Measurements from ENCODE around the gene SIRT4.

The SIRT4 gene

DNA sequence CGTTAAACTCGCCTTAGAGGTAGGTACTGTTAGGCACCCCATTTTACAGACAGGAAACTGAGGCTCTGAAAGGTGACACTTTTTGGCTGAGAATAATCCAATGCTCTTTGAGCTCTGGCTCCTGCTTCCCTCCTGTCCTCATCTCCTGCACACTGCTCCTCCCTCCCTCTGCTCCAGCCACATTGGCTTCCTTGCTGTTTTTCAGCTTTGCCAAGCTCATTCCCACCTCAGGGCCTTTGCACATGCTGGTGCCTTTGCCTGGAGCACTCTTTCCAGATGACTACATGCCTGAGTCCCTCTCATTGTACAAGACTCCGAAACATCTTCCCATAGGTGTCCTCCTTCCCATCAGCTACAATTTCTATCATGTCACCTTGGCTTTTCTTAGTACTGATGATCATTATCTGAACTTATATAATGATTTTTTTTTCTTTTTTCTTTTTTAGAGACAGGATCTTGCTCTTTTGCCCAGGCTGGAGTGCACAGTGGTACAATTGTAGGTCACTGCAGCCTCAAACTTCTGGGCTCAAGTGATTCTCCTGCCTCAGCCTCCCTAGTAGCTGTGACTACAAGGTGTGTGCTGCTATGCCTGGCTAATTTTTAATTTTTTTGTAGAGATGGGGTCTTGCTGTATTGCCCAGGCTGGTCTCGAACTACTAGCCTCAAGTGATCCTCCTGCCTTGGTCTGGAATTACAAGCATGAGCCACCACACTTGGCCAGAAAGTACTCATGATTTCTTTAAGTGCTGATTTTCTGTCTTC is 51.6 kb downstream of the SIRT4 start:
- TF ChIP-seq, protein P1, sequence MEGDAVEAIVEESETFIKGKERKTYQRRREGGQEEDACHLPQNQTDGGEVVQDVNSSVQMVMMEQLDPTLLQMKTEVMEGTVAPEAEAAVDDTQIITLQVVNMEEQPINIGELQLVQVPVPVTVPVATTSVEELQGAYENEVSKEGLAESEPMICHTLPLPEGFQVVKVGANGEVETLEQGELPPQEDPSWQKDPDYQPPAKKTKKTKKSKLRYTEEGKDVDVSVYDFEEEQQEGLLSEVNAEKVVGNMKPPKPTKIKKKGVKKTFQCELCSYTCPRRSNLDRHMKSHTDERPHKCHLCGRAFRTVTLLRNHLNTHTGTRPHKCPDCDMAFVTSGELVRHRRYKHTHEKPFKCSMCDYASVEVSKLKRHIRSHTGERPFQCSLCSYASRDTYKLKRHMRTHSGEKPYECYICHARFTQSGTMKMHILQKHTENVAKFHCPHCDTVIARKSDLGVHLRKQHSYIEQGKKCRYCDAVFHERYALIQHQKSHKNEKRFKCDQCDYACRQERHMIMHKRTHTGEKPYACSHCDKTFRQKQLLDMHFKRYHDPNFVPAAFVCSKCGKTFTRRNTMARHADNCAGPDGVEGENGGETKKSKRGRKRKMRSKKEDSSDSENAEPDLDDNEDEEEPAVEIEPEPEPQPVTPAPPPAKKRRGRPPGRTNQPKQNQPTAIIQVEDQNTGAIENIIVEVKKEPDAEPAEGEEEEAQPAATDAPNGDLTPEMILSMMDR (IDR thresholded peaks at IDR 0.05; ENCODE audit: low read depth, low read length) = no peak
- TF ChIP-seq MYC (IDR thresholded peaks at IDR 0.05; ENCODE audit: low read depth, low read length) = no peak
- TF ChIP-seq POLR2A (IDR thresholded peaks at IDR 0.05; ENCODE audit: extremely low read depth, insufficient read length) = no peak
- H3K4me3 ChIP-seq (ENCODE audit: low read depth, low read length) = no peak overlapping the region
- no peak for DNase-seq (ENCODE audit: low read depth)

- peak overlapping the region; percentile 22 for H3K4me3 ChIP-seq (ENCODE audit: low read depth, low read length)
- peak; percentile 78 for TF ChIP-seq MYC (IDR thresholded peaks at IDR 0.05; ENCODE audit: low read depth, low read length)
- TF ChIP-seq, protein P1 (IDR thresholded peaks at IDR 0.05; ENCODE audit: low read depth, low read length) = peak; percentile 94
- TF ChIP-seq POLR2A (IDR thresholded peaks at IDR 0.05; ENCODE audit: extremely low read depth, insufficient read length) = no peak
- peak; percentile 61; the same call in 1 of the 2 replicates for TF ChIP-seq MAX (IDR thresholded peaks at IDR 0.05; ENCODE audit: low read depth, low read length)
- DNase-seq (ENCODE audit: low read depth) = peak; percentile 99
These were observed 54.5 kb downstream of the SIRT4 start for GRCh38 chr12:120356567-120357030.

DNA sequence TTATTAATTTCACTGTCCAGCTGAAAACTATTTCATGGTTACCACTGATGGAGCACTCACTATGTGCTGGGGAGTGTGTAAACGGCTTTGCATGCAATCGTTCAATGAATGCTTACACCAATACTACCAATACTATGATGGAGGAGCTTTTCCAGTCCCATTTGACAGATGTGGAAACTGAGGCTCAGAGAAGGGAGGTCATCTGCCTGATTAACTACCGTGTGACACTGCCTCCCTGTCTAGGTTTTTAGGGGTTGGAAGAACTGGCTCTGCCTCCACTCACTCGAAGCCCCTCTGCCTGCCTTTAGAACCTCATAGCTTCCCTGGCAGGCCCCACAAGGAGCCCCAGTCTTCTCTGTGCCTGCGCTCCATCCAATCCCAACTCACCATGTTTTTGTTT is 55.0 kb downstream of the SIRT4 start:
- TF ChIP-seq MAX (IDR thresholded peaks at IDR 0.05; ENCODE audit: low read depth, low read length) (no peak), MYC (IDR thresholded peaks at IDR 0.05; ENCODE audit: low read depth, low read length) (no peak), POLR2A (IDR thresholded peaks at IDR 0.05; ENCODE audit: extremely low read depth, insufficient read length) (no peak)
- TF ChIP-seq, protein P1 (IDR thresholded peaks at IDR 0.05; ENCODE audit: low read depth, low read length) = no peak
- no peak for DNase-seq (ENCODE audit: low read depth)
- H3K4me3 ChIP-seq (ENCODE audit: low read depth, low read length) = peak overlapping the region; percentile 22

GRCh38 chr12:120358412-120359100 is 56.4 kb downstream of the SIRT4 start:
- TF ChIP-seq MAX (IDR thresholded peaks at IDR 0.05; ENCODE audit: low read depth, low read length) (no peak), POLR2A (IDR thresholded peaks at IDR 0.05; ENCODE audit: extremely low read depth, insufficient read length) (no peak)

DNA sequence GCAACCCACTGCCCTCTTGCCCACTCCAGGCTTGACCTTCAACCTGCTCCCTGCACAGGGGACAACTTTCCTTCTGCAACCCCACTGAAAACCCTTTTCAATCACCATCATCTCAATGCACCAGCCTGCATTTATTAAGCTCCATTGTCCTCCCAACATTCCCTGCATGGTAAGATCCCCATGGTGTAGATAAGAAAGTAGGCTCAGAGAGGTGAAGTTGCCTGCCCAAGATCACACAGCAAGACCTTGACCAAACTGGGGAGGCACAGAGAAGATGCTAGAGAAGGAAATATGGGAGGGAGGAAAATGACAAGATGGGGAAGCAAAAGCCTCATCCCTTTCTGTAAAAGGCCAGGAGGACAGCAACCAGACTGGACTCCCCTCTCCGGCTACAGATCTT is 57.0 kb downstream of the SIRT4 start:
- no peak for DNase-seq (ENCODE audit: low read depth)
- no peak overlapping the region for H3K4me3 ChIP-seq (ENCODE audit: low read depth, low read length)
- TF ChIP-seq, protein P1 (IDR thresholded peaks at IDR 0.05; ENCODE audit: low read depth, low read length) = no peak
- TF ChIP-seq MAX (IDR thresholded peaks at IDR 0.05; ENCODE audit: low read depth, low read length) (no peak), MYC (IDR thresholded peaks at IDR 0.05; ENCODE audit: low read depth, low read length) (no peak), POLR2A (IDR thresholded peaks at IDR 0.05; ENCODE audit: extremely low read depth, insufficient read length) (no peak)

More at GRCh38 chr12:120358412-120359100, 56.4 kb downstream of the SIRT4 start:
- no peak for DNase-seq (ENCODE audit: low read depth)
- no peak overlapping the region for H3K4me3 ChIP-seq (ENCODE audit: low read depth, low read length)
